Peyer's patch (tissue), 4 donors: ENCODE results near the gene DHFR. TPM values are rescaled to one million over a fixed set of nuclear protein-coding genes. Genes with fewer than 3 reads are reported as not detected.
"Not testable (repeated sequence)": the region's sequence is repeated elsewhere in the genome, so short reads cannot be mapped to it uniquely, and the experiment has no call there.

ENCODE experiments used
- DNase-seq, 3 donors: peaks; one replicate each; pipeline ENCODE4 v3.0.0-alpha.2; 2017 to 2019
- H3K27ac ChIP-seq, 4 donors: fragments of 200-600 bp; sonication (generic); one replicate each; pipeline ENCODE4 v1.5.1; 2016 to 2019
- H3K27me3 ChIP-seq, 2 donors: fragments of 200-600 bp; sonication (generic); one replicate each; pipeline ENCODE4 v1.5.1; 2019
- H3K36me3 ChIP-seq, 3 donors: fragments of 200-600 bp; sonication (generic); one replicate each; pipeline ENCODE4 v1.5.1; 2016 to 2019
- H3K4me1 ChIP-seq, 4 donors: fragments of 200-600 bp; sonication (generic); one replicate each; pipeline ENCODE4 v1.5.1; 2016 to 2019
- H3K4me3 ChIP-seq, 4 donors: fragments of 200-600 bp; sonication (generic); 1 replicate in 3 of 4; 2 replicates in 1 of 4; pipeline ENCODE4 v1.5.1; 2016 to 2019; ENCODE audit warnings: mild to moderate bottlenecking in 1 of 4
- H3K9me3 ChIP-seq, 4 donors: fragments of 200-600 bp; sonication (generic); one replicate each; pipeline ENCODE4 v1.5.1; 2016 to 2019; ENCODE audit warnings: mild to moderate bottlenecking in 1 of 4
- CTCF ChIP-seq, 6 experiments: fragments of 450-650 bp in 4 of 6; fragments of 200-600 bp in 2 of 6; sonication (generic) in 1 of 6; IDR thresholded peaks; one replicate each; pipeline ENCODE4 v1.5.1; 2017 to 2019; ENCODE audit warnings: antibody characterized with exemption in 6 of 6, mild to moderate bottlenecking in 3 of 6, moderate library complexity in 1 of 6
- POLR2A ChIP-seq, 2 donors: fragments of 450-650 bp; IDR thresholded peaks; one replicate each; pipeline ENCODE4 v1.5.1; 2017; ENCODE audit warnings: antibody characterized with exemption in 2 of 2, mild to moderate bottlenecking in 2 of 2, moderate library complexity in 2 of 2
- small RNA-seq, 2 donors: library from RNA; depleted of rRNA; stranded (forward); fragments of <200 nt; gene quantifications; one replicate each; pipeline ENCODE3, GENCODE V24; 2016
- total RNA-seq, 4 donors: library from RNA; depleted of rRNA; stranded (reverse); fragments of >200 nt; gene quantifications; one replicate each; pipeline ENCODE4 v1.1.0, GENCODE V29; 2016

Gene DHFR
- total RNA-seq, 4 donors from 2014 or later = 19.5 to 42.6 (median 24.9) TPM

GRCh38 chr5:80584770-80585169 is 70.0 kb downstream of the DHFR start:
- Histone ChIP-seq H3K27me3 (no peaks in the 10 kb centered on the region), H3K4me3 (no peak overlapping the region), H3K4me1 (no peaks in the 10 kb centered on the region), H3K36me3 (no peaks in the 10 kb centered on the region), H3K27ac (no peak overlapping the region), H3K9me3 (no peaks in the 10 kb centered on the region)
- no peak for DNase-seq
- no peak for TF ChIP-seq CTCF (IDR thresholded peaks at IDR 0.05)
- TF ChIP-seq POLR2A (IDR thresholded peaks at IDR 0.05) = no peak

GRCh38 chr5:80580291-80580690 is 74.5 kb downstream of the DHFR start:
- H3K27me3 ChIP-seq, H3K4me1 ChIP-seq, H3K9me3 ChIP-seq, H3K36me3 ChIP-seq, H3K27ac ChIP-seq, H3K4me3 ChIP-seq, DNase-seq: not testable (repeated sequence)

- Histone ChIP-seq H3K9me3 (no peaks in the 10 kb centered on the region), H3K27ac (no peak overlapping the region), H3K36me3 (no peaks in the 10 kb centered on the region), H3K27me3 (no peaks in the 10 kb centered on the region), H3K4me1 (no peaks in the 10 kb centered on the region), H3K4me3 (no peak overlapping the region)
- TF ChIP-seq CTCF (IDR thresholded peaks at IDR 0.05) (no peak), POLR2A (IDR thresholded peaks at IDR 0.05) (no peak)
- no peak for DNase-seq
Measured at GRCh38 chr5:80579050-80579449, 75.7 kb downstream of the DHFR start.

GRCh38 chr5:80577707-80578106 is 77.1 kb downstream of the DHFR start:
- H3K27me3 ChIP-seq = no peaks in the 10 kb centered on the region
- no peak for TF ChIP-seq CTCF (IDR thresholded peaks at IDR 0.05)
- no peak for TF ChIP-seq POLR2A (IDR thresholded peaks at IDR 0.05)

GRCh38 chr5:80576383-80576782 is 78.4 kb downstream of the DHFR start:
- no peaks in the 10 kb centered on the region for H3K36me3 ChIP-seq
- TF ChIP-seq POLR2A (IDR thresholded peaks at IDR 0.05) (no peak), CTCF (IDR thresholded peaks at IDR 0.05) (no peak)
- no peak overlapping the region for H3K4me3 ChIP-seq
- no peak for DNase-seq
- H3K27ac ChIP-seq = no peak overlapping the region
- H3K4me1 ChIP-seq = no peaks in the 10 kb centered on the region
- no peaks in the 10 kb centered on the region for H3K27me3 ChIP-seq
- H3K9me3 ChIP-seq = no peaks in the 10 kb centered on the region

More at GRCh38 chr5:80577707-80578106, 77.1 kb downstream of the DHFR start:
- Histone ChIP-seq H3K4me1 (no peaks in the 10 kb centered on the region), H3K36me3 (no peaks in the 10 kb centered on the region), H3K4me3 (no peak overlapping the region), H3K27ac (no peak overlapping the region), H3K9me3 (no peaks in the 10 kb centered on the region)
- DNase-seq = no peak

Small RNA genes lying within 50 kb of the gene (small RNA-seq; reads per million reads assigned to genes)
- 0 reads per million in 2 donors for gene DBIP2
- gene MTRNR2L2 = 0 reads per million in 2 donors

Other genes starting within 250 kb of the DHFR start
- gene ZFYVE16, start 246.9 kb downstream of the DHFR start, total RNA-seq = 10 to 100 TPM; 18.2 to 32.2 (median 28.8) TPM
- 10 to 100 TPM in 1 of 4 donors, 1 to 10 TPM in 2, under 1 TPM in 1; 0.35 to 11.6 (median 2.5) TPM for gene FAM151B, start 166.9 kb downstream of the DHFR start, total RNA-seq
- gene ANKRD34B, start 84.7 kb downstream of the DHFR start, total RNA-seq = not detected
- gene MSH3, start 331 bp downstream of the DHFR start, total RNA-seq = 10 to 100 TPM; 14.5 to 27.2 (median 21.5) TPM